Astrocyte of the cerebellum (primary cell): ENCODE measurements around the gene CFHR2.
"Not testable (repeated sequence)": the region's sequence is repeated elsewhere in the genome, so short reads cannot be mapped to it uniquely, and the experiment has no call there.

ENCODE experiments used
- DNase-seq: peaks from one replicate; pipeline ENCODE4 v3.0.0-alpha.2; 2011; ENCODE audit warnings: low read depth
- H3K4me3 ChIP-seq: 2 replicates; pipeline ENCODE4 v1.5.1; 2011; ENCODE audit warnings: mild to moderate bottlenecking, low read depth, low read length, moderate library complexity
- in situ Hi-C: cut with HindIII; loops from 2 replicates; pipeline ENCODE4 v1.10.0; 2017; ENCODE audit warnings: low sequenced_read_pairs
- TF ChIP-seq, protein P1 (sequence below): IDR thresholded peaks from 2 replicates; pipeline ENCODE4 v1.5.1; 2012; ENCODE audit warnings: low read length, low read depth, moderate library complexity, mild to moderate bottlenecking; ENCODE audit errors: missing control alignments

Gene CFHR2

DNA sequence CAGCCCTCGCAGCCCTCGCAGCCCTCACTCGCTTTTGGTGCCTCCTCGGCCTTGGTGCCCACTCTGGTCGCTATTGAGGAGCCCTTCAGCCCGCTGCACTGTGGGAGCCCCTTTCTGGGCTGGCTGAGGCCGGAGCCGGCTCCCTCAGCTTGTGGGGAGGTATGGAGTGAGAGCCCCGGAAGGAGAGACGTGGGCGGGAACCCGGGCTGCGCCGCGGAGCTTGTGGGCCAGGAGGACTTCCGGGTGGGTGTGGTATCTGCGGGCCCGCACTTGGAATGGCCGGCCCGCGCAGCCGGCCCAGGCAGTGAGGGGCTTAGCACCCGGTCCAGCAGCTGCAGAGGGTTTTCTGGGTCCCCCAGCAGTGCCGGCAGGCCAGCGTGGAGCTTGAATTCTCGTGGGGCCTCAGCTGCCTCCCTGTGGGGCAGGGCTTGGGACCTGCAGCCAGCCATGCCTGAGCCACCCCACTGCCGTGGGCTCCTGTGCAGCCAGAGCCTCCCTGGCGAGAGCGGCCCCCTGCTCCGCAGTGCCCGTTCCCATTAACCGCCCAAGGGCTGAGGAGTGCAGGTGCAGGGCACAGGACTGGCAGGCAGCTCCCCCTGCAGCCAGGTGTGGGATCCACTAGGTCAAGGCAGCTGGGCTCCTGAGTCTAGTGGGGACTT is 9.9 kb upstream of the CFHR2 start:
- TF ChIP-seq, protein P1, sequence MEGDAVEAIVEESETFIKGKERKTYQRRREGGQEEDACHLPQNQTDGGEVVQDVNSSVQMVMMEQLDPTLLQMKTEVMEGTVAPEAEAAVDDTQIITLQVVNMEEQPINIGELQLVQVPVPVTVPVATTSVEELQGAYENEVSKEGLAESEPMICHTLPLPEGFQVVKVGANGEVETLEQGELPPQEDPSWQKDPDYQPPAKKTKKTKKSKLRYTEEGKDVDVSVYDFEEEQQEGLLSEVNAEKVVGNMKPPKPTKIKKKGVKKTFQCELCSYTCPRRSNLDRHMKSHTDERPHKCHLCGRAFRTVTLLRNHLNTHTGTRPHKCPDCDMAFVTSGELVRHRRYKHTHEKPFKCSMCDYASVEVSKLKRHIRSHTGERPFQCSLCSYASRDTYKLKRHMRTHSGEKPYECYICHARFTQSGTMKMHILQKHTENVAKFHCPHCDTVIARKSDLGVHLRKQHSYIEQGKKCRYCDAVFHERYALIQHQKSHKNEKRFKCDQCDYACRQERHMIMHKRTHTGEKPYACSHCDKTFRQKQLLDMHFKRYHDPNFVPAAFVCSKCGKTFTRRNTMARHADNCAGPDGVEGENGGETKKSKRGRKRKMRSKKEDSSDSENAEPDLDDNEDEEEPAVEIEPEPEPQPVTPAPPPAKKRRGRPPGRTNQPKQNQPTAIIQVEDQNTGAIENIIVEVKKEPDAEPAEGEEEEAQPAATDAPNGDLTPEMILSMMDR = no peak
- in situ Hi-C loops = no loop called here

DNA sequence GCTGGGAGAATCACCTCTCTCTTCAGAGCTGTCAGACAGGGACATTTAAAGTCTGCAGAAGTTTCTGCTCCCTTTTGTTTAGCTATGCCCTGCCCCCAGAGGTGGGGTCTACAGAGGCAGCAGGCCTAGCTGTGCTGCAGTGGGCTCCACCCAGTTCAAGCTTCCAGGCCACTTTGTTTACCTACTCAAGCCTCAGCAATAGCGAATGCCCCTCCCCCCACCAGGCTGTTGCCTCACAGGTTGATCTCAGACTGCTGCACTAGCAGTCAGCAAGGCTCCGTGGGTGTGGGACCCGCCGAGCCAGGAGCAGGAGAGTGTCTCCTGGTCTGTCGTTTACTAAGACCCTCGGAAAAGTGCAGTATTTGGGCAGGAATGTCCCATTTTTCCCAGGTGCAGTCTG is 2.1 kb upstream of the CFHR2 start:
- H3K4me3 ChIP-seq, in situ Hi-C loops, DNase-seq: not testable (repeated sequence)

More for the DNA sequence above, 9.9 kb upstream of the CFHR2 start:
- DNase-seq = no peak
- no peak overlapping the region for H3K4me3 ChIP-seq

DNA sequence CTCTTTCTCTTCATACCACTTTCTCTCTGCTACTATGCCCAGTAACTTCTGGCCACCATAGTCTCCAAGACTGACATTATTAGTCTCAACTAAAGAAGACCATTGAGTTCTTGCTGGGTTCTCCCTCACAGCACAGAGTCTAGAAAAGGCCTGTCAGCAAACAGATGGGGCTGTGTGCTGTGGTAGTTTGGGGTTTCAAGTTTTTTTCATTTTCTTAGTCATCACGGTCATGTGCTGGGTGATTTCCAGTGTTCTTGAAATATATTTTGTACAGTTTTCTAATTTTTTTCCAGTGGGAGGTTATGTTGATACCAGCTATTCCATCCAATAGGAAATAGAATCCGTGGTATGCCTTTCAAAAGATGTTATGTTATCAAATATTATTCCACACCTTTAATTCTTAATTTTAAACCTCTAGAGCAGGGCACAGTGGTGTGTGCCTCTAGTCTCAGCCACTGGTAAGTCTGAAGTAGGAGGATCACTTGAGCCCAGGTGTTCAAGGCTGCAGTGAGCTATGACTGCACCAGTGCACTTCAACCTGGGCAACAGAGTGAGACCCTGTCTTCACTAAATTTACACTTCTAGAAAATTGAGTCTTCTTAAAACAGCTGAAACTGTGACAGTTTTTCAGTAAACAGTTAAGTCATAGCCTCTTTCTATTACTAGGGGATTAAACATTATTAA is 8.3 kb downstream of the CFHR2 start:
- in situ Hi-C loops = no loop called here
- no peak for DNase-seq
- no peak overlapping the region for H3K4me3 ChIP-seq
- TF ChIP-seq, protein P1 = no peak

DNA sequence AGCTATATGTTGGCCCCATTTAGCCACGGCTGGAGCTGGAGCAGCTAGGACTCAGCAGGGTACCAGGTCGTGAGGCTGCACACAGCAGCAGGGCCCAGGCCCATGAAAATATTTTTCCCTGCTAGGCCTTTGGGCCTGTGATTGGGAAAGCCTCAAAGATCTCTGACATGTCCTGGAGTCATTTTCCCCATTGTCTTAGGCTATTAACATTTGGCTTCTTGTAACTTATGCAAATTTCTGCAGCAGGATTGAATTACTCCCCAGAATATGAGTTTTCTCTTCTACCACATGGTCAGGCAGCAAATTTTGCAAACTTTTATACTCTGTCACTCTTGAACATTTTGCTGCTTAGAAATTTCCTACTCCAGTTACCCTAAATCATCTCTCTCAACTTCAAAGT is 11.2 kb downstream of the CFHR2 start:
- in situ Hi-C loops = no loop called here
- no peak overlapping the region for H3K4me3 ChIP-seq
- TF ChIP-seq, protein P1 = no peak
- DNase-seq = no peak

DNA sequence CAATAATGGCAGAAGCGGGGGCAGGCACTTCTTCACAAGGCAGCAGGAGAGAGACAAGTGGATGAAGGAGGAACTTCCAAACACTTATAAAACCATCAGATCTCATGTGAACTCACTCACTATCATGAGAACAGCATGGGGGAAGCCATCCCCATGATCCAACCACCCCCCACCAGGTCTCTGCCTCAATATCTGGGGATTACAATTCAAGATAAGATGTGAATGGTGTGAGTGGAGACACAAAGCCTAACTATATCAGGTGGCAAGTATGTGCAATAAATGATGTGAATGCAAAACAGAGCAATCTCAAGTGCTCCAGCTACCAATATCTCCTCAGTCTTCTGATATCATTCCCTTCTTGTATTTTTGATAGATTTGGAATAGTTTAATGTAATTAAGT is 12.4 kb downstream of the CFHR2 start:
- in situ Hi-C loops = no loop called here
- no peak overlapping the region for H3K4me3 ChIP-seq
- no peak for DNase-seq
- TF ChIP-seq, protein P1 = no peak

DNA sequence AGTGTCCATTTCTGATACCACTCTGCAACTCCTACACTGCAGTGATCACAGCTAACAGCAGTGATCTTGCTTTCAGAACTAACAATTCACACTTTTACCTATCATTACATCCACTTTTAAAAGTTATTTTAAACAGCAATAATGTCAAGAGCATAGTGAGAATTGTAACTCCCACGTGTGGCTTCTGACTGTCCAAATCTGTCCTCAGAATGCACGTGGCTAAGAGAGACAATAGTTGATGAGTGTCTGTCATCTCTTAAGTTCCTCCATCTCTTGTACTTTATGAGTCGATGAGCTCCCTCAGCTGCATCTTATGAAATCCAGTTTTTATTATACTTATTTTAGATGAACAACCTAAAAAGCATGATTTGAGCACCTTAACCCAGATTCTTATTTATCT is 17.3 kb downstream of the CFHR2 start:
- in situ Hi-C loops = no loop called here

DNA sequence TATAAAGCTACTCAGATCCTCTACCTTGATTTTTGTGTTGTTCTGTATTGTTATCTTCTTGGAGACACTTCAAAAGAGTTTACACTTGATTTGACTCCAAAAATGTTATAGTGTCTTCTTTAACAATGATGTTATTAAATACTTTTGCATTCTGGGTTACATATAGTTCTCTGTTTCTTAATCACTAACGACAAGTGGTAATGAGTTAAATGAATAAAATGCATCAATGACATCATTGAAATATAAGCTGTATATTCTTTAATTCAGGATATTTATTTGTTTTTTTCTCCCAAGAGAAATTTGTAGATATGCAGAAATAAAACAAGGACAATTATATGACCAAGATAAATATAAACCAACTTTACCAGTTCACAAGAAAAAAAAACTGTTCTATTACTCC is 26.6 kb downstream of the CFHR2 start:
- TF ChIP-seq, protein P1 = no peak
- no peak overlapping the region for H3K4me3 ChIP-seq
- in situ Hi-C loops = no loop called here
- no peak for DNase-seq

More for the DNA sequence above, 17.3 kb downstream of the CFHR2 start:
- DNase-seq = no peak
- H3K4me3 ChIP-seq = no peak overlapping the region
- TF ChIP-seq, protein P1 = no peak
